DMS114 treated with DMSO at 0.1 percent for 48 hours (cell line): ENCODE measurements around the gene GNGT2.

ENCODE experiments used
- DNase-seq: peaks from one replicate; lab custom pipeline; 2025; ENCODE audit not compliant: unreplicated experiment; lab: John Stamatoyannopoulos, UW

Gene GNGT2

GRCh38 chr17:49210158-49211029, at the start of gene GNGT2, which contains the start of gene ABI3:
Gene GNGT2, minus strand, starts transcription at chr17:49210574. Its CDS starts 3,152 bp downstream, at chr17:49207422.
Gene ABI3, plus strand, starts transcription at chr17:49210707. Its CDS starts 18 bp downstream, at chr17:49210725.
- DNase-seq = no peak

GRCh38 chr17:49259663-49260010, 49.3 kb upstream of the GNGT2 start:
- DNase-seq = no peak

GRCh38 chr17:49258394-49258793, 48.0 kb upstream of the GNGT2 start:
- DNase-seq = no peak

- no peak for DNase-seq
These were observed 44.8 kb upstream of the GNGT2 start for GRCh38 chr17:49255125-49255524.

- DNase-seq = no peak
These were observed 43.7 kb upstream of the GNGT2 start for GRCh38 chr17:49254066-49254465.

- no peak for DNase-seq
These were observed 41.8 kb upstream of the GNGT2 start for GRCh38 chr17:49252148-49252695.

- no peak for DNase-seq
These were observed 39.6 kb upstream of the GNGT2 start for GRCh38 chr17:49249890-49250522.

- DNase-seq = no peak
These were observed 39.0 kb upstream of the GNGT2 start for GRCh38 chr17:49249292-49249794.

GRCh38 chr17:49247944-49248343, 37.6 kb upstream of the GNGT2 start:
- no peak for DNase-seq

GRCh38 chr17:49244839-49245238, 34.5 kb upstream of the GNGT2 start:
- no peak for DNase-seq

- no peak for DNase-seq
These were observed 32.4 kb upstream of the GNGT2 start for GRCh38 chr17:49242813-49243212.

- DNase-seq = no peak
These were observed 31.5 kb upstream of the GNGT2 start for GRCh38 chr17:49241692-49242397.

GRCh38 chr17:49241040-49241439, 30.7 kb upstream of the GNGT2 start:
- no peak for DNase-seq

GRCh38 chr17:49240619-49241018, 30.2 kb upstream of the GNGT2 start:
- DNase-seq = no peak

- no peak for DNase-seq
These were observed 29.6 kb upstream of the GNGT2 start for GRCh38 chr17:49239963-49240362.

- DNase-seq = no peak
These were observed 25.5 kb upstream of the GNGT2 start for GRCh38 chr17:49235896-49236295.

- DNase-seq = no peak
These were observed 24.2 kb upstream of the GNGT2 start for GRCh38 chr17:49234509-49235080.

GRCh38 chr17:49231563-49231894, 21.2 kb upstream of the GNGT2 start:
- no peak for DNase-seq

- peak; percentile 70 for DNase-seq
These were observed 20.5 kb upstream of the GNGT2 start, which contains the start of gene PHOSPHO1 for GRCh38 chr17:49230636-49231562. Gene PHOSPHO1, minus strand, starts transcription at chr17:49230787. Its CDS starts 4,096 bp downstream, at chr17:49226691.
